Osteocyte (in vitro differentiated cells): ENCODE measurements around the gene ACE. TPM values are rescaled to one million over a fixed set of nuclear protein-coding genes. Genes with fewer than 3 reads are reported as not detected.

Experiments used
- DNase-seq: peaks from one replicate; pipeline ENCODE4 v3.0.0; 2021; ENCODE audit warnings: mixed read lengths; ENCODE audit not compliant: unreplicated experiment; ENCODE audit errors: extremely low spot score
- H3K27ac Mint-ChIP-seq: one replicate; pipeline ENCODE4 v1.8.0; 2021; ENCODE audit warnings: mild to moderate bottlenecking, mixed read lengths; ENCODE audit not compliant: unreplicated experiment
- H3K27me3 Mint-ChIP-seq: one replicate; pipeline ENCODE4 v1.8.0; 2021; ENCODE audit warnings: mixed read lengths; ENCODE audit not compliant: unreplicated experiment
- H3K36me3 Mint-ChIP-seq: one replicate; pipeline ENCODE4 v1.8.0; 2021; ENCODE audit warnings: mixed read lengths; ENCODE audit not compliant: unreplicated experiment
- H3K4me1 Mint-ChIP-seq: one replicate; pipeline ENCODE4 v1.8.0; 2021; ENCODE audit warnings: mixed read lengths; ENCODE audit not compliant: unreplicated experiment
- H3K4me3 Mint-ChIP-seq: one replicate; pipeline ENCODE4 v1.8.0; 2021; ENCODE audit warnings: mild to moderate bottlenecking, moderate library complexity, mixed read lengths; ENCODE audit not compliant: unreplicated experiment
- H3K9me3 Mint-ChIP-seq: one replicate; pipeline ENCODE4 v1.8.0; 2021; ENCODE audit warnings: mixed read lengths; ENCODE audit not compliant: unreplicated experiment
- total RNA-seq: library from RNA; stranded (reverse); gene quantifications from 2 replicates; pipeline ENCODE4 v1.2.1, GENCODE V29; 2021
- TF ChIP-seq, protein P1 (sequence below): fragments of 200-600 bp; sonication (generic); IDR thresholded peaks from 2 replicates; pipeline ENCODE4 v1.5.0; 2021; ENCODE audit warnings: antibody characterized with exemption, mild to moderate bottlenecking, moderate library complexity

Gene ACE
- total RNA-seq, 1 donor from 2014 or later: 1.1 TPM

DNA sequence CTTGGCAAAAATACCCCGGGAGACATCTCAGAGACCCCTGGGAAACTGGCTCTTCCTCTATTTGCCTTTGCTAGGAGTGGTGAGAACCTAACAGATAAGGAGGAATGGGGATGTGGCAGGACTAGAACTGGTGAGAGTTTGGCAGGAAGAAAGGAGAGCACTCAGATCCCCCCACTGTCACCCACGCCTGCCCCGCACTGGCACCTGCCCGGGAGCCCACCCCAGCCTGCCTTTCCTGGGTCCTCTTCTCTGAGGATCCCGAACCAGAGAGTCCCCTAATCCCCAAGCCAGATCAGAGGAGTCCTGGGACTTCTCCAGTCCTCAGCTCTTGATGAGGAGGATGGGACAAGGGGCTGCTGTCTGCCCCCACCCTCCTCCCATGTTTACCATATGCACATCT, 50.0 kb downstream of the ACE start:
- peaks cover 34% of the 10 kb centered on the region for H3K27me3 Mint-ChIP-seq

DNA sequence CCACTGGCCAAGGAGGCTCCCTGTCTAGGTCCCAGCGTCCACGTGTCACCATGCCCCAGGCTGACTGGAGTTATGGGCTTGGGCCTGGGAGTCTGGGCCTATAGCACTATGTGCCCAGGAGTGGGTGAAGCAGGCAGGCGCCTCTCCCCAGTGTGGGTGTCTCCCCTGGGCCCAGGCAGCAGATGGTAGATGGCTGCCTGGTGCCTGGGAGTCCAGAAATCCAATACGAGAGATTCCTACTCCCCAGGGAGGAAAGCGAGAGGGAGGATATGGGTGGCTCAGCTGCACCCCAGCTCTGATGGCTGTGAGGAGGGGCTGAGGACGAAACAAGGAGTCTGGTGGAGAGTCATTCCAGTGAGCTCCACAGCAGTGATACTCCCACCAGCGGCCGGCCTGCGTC, 51.3 kb downstream of the ACE start:
- H3K4me3 Mint-ChIP-seq: no peak overlapping the region
- H3K4me1 Mint-ChIP-seq: no peaks in the 10 kb centered on the region
- H3K9me3 Mint-ChIP-seq: no peaks in the 10 kb centered on the region
- DNase-seq: no peak
- H3K36me3 Mint-ChIP-seq: no peaks in the 10 kb centered on the region
- no peak overlapping the region for H3K27ac Mint-ChIP-seq
- TF ChIP-seq, protein P1, sequence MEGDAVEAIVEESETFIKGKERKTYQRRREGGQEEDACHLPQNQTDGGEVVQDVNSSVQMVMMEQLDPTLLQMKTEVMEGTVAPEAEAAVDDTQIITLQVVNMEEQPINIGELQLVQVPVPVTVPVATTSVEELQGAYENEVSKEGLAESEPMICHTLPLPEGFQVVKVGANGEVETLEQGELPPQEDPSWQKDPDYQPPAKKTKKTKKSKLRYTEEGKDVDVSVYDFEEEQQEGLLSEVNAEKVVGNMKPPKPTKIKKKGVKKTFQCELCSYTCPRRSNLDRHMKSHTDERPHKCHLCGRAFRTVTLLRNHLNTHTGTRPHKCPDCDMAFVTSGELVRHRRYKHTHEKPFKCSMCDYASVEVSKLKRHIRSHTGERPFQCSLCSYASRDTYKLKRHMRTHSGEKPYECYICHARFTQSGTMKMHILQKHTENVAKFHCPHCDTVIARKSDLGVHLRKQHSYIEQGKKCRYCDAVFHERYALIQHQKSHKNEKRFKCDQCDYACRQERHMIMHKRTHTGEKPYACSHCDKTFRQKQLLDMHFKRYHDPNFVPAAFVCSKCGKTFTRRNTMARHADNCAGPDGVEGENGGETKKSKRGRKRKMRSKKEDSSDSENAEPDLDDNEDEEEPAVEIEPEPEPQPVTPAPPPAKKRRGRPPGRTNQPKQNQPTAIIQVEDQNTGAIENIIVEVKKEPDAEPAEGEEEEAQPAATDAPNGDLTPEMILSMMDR: no peak
- H3K27me3 Mint-ChIP-seq: peaks cover 30% of the 10 kb centered on the region

More for the DNA sequence above, 50.0 kb downstream of the ACE start:
- no peak for DNase-seq
- Mint-ChIP-seq H3K4me1 (no peaks in the 10 kb centered on the region), H3K27ac (no peak overlapping the region), H3K9me3 (no peaks in the 10 kb centered on the region), H3K36me3 (no peaks in the 10 kb centered on the region), H3K4me3 (no peak overlapping the region)
- TF ChIP-seq, protein P1: no peak

DNA sequence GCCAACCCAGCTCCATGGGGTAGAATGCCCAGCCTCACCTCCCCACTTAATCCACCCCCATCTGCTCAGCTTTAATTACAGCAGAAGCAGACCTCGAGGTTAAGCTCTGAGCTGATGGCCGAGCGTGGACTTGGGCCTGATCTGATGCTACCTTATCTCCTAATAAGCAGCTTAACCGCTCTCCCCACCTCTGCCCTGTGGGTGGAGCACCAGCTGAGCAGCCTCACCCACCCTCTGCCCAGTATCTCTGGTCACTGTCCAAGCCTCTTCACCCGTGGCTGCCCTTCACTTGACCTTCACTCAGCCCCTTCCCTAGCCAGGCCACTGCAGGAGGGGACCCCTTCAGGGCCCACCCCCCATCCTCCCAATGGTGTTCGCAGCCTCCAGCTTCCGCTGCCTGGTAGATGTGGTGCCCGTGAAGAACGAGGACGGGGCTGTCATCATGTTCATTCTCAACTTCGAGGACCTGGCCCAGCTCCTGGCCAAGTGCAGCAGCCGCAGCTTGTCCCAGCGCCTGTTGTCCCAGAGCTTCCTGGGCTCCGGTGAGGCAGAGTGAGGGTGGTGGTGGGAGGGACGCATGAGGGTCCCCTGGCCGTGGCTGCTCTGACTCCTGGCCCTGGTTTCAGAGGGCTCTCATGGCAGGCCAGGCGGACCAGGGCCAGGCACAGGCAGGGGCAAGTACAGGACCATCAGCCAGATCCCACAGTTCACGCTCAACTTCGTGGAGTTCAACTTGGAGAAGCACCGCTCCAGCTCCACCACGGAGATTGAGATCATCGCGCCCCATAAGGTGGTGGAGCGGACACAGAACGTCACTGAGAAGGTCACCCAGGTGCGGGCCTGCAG, 53.1 kb downstream of the ACE start:
- H3K36me3 Mint-ChIP-seq: no peaks in the 10 kb centered on the region
- no peak overlapping the region for H3K4me3 Mint-ChIP-seq
- TF ChIP-seq, protein P1: no peak
- no peak overlapping the region for H3K27ac Mint-ChIP-seq
- no peaks in the 10 kb centered on the region for H3K9me3 Mint-ChIP-seq
- peaks cover 17% of the 10 kb centered on the region for H3K27me3 Mint-ChIP-seq
- no peak for DNase-seq
- H3K4me1 Mint-ChIP-seq: no peaks in the 10 kb centered on the region

DNA sequence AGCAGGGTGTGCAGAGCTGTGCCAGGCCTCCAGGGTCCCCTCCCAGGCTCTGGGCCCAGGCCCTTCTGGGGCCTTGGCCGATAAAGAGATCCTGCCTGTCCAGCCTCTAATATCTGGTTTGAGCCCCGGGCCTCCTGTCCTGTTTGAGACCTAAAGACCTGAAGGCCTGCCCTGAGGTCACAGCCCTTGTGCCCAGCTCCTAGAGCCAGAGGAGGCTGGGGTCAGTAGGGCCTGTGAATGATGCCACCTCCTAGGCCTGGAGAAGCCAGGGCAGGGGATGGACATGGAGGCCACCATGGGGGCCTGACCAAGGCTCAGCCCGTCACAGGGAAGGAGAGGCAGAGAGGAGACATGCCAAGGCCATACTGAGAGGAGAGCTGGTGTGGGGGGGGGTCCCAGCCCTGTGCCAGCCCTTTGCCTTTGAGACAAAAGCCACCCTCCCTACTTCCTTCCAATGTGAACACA, 53.7 kb downstream of the ACE start:
- no peak overlapping the region for H3K4me3 Mint-ChIP-seq
- H3K9me3 Mint-ChIP-seq: no peaks in the 10 kb centered on the region
- H3K36me3 Mint-ChIP-seq: no peaks in the 10 kb centered on the region
- no peak for DNase-seq
- peaks cover 11% of the 10 kb centered on the region for H3K27me3 Mint-ChIP-seq
- TF ChIP-seq, protein P1: no peak
- H3K4me1 Mint-ChIP-seq: no peaks in the 10 kb centered on the region
- no peak overlapping the region for H3K27ac Mint-ChIP-seq
